Natural killer cell (primary cell): ENCODE results near the gene CLOCK. TPM values are rescaled to one million over a fixed set of nuclear protein-coding genes. Genes with fewer than 3 reads are reported as not detected.

Source experiments
- ATAC-seq, 3 donors: fragments of 150-1000 bp in 2 of 3; fragments of 200-7000 bp in 1 of 3; cut with Tn5 transposase; 1 replicate in 1 of 3; 2 replicates in 2 of 3; pipeline ENCODE4 v1.10.0; 2021; ENCODE audit warnings: mild to moderate bottlenecking in 2 of 3, moderate library complexity in 2 of 3
- DNase-seq, 2 donors: peaks; one replicate each; pipeline versions ENCODE4 v3.0.0 to v3.0.0-alpha.2; 2013 to 2021; ENCODE audit warnings: mixed read lengths in 1 of 2
- H3K27ac ChIP-seq: one replicate; pipeline ENCODE4 v1.5.1; 2013; ENCODE audit warnings: mild to moderate bottlenecking, low read length
- H3K27me3 ChIP-seq: one replicate; pipeline ENCODE4 v1.6.1; 2013; ENCODE audit warnings: low read length; ENCODE audit not compliant: control insufficient read depth, insufficient read depth
- H3K36me3 ChIP-seq: one replicate; pipeline ENCODE4 v1.6.1; 2013; ENCODE audit warnings: low read length; ENCODE audit not compliant: control insufficient read depth, insufficient read depth
- H3K4me1 ChIP-seq: one replicate; pipeline ENCODE4 v1.6.1; 2013; ENCODE audit warnings: low read length; ENCODE audit not compliant: control insufficient read depth, insufficient read depth
- H3K4me3 ChIP-seq: one replicate; pipeline ENCODE4 v1.5.1; 2013; ENCODE audit warnings: low read length
- H3K9me3 ChIP-seq: one replicate; pipeline ENCODE4 v1.6.1; 2013; ENCODE audit warnings: low read length; ENCODE audit not compliant: control insufficient read depth, insufficient read depth
- H3K27ac Mint-ChIP-seq, 2 donors: one replicate each; pipeline ENCODE4 v1.8.0; 2022; ENCODE audit warnings: mild to moderate bottlenecking in 2 of 2, mixed read lengths in 2 of 2, moderate library complexity in 1 of 2
- H3K27me3 Mint-ChIP-seq, 2 donors: one replicate each; pipeline ENCODE4 v1.8.0; 2022; ENCODE audit warnings: low read depth in 2 of 2, mixed read lengths in 2 of 2
- H3K36me3 Mint-ChIP-seq: one replicate; pipeline ENCODE4 v1.8.0; 2022; ENCODE audit warnings: mixed read lengths
- H3K4me1 Mint-ChIP-seq, 2 donors: one replicate each; pipeline ENCODE4 v1.8.0; 2022; ENCODE audit warnings: mixed read lengths in 2 of 2
- H3K4me3 Mint-ChIP-seq: one replicate; pipeline ENCODE4 v1.8.0; 2022; ENCODE audit warnings: mild to moderate bottlenecking, moderate library complexity, mixed read lengths
- H3K9me3 Mint-ChIP-seq, 2 donors: one replicate each; pipeline ENCODE4 v1.8.0; 2022; ENCODE audit warnings: mixed read lengths in 2 of 2
- CTCF ChIP-seq: fragments of 200-600 bp; IDR thresholded peaks from one replicate; pipeline ENCODE4 v1.8.0; 2022; ENCODE audit warnings: antibody characterized with exemption
- WGBS: methylation state at CpG from one replicate; pipeline ENCODE4 v1.1.7; 2013; ENCODE audit warnings: missing lambda C conversion rate; ENCODE audit not compliant: insufficient coverage; 5-methylcytosine and 5-hydroxymethylcytosine counted together
- intact Hi-C: fragments of 100-400 bp; cut with micrococcal nuclease; formaldehyde crosslinking; loops from one replicate; pipeline ENCODE4 v1.14.2; 2022
- total RNA-seq, 4 donors: library from RNA; stranded (reverse); fragments of 120-200 nt in 1 of 4; gene quantifications; one replicate each; pipeline versions ENCODE4 v1.2.3 to v1.2.4, GENCODE V29; 2013 to 2022

The CLOCK gene
- total RNA-seq, 3 donors from 2014 or later (not counting 1 experiment from before 2014, with no cell fraction given): 11.4 to 15.8 (median 13.4) TPM

GRCh38 chr4:55578341-55579010, 31.8 kb upstream of the CLOCK start:
- H3K27me3 Mint-ChIP-seq: peaks cover 5 to 7% of the 10 kb centered on the region in 2 donors
- peaks cover 16% of the 10 kb centered on the region for H3K36me3 Mint-ChIP-seq
- Histone ChIP-seq H3K27me3 (no peaks in the 10 kb centered on the region), H3K27ac (no peak overlapping the region), H3K4me1 (no peaks in the 10 kb centered on the region), H3K4me3 (no peak overlapping the region), H3K9me3 (peaks cover 5% of the 10 kb centered on the region), H3K36me3 (no peaks in the 10 kb centered on the region)
- no peak overlapping the region for H3K27ac Mint-ChIP-seq
- ATAC-seq: no peak
- no peak for TF ChIP-seq CTCF
- H3K4me1 Mint-ChIP-seq: no peaks in the 10 kb centered on the region
- intact Hi-C loops: no loop called here
- peaks cover 6 to 17% of the 10 kb centered on the region in 2 donors for H3K9me3 Mint-ChIP-seq
- H3K4me3 Mint-ChIP-seq: no peak overlapping the region
- no peak for DNase-seq

DNA sequence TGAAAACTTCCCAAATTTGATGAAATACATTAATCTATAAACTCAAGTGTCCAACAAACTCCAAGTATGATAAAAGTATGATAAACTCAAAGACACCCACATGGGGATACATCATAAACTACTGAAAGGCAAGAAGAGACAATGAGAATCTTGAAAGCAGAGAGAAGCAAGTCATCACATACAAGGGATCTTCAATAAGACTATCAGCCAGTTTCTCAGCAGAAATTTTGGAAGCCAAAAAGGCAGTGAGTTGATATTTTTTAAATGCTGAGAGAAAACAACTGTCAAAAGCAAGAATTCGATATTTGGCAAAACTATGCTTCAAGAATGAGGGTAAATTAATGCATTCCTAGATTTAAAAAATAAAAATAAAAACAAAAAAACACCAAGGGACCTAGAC, 28.8 kb upstream of the CLOCK start:
- H3K27me3 Mint-ChIP-seq: peaks cover 11 to 15% of the 10 kb centered on the region in 2 donors
- ATAC-seq (no peak), DNase-seq (no peak)
- Histone ChIP-seq H3K27ac (no peak overlapping the region), H3K36me3 (no peaks in the 10 kb centered on the region), H3K9me3 (peaks cover 5% of the 10 kb centered on the region), H3K4me1 (no peaks in the 10 kb centered on the region), H3K27me3 (no peaks in the 10 kb centered on the region), H3K4me3 (no peak overlapping the region)
- H3K4me1 Mint-ChIP-seq: no peaks in the 10 kb centered on the region
- no CpG with 5 or more reads among the region's 1 CpG for WGBS
- no peak overlapping the region for H3K27ac Mint-ChIP-seq
- no peak for TF ChIP-seq CTCF
- intact Hi-C loops: no loop called here
- H3K36me3 Mint-ChIP-seq: peaks cover 11% of the 10 kb centered on the region
- peaks cover 2 to 11% of the 10 kb centered on the region in 2 donors for H3K9me3 Mint-ChIP-seq
- H3K4me3 Mint-ChIP-seq: no peak overlapping the region

DNA sequence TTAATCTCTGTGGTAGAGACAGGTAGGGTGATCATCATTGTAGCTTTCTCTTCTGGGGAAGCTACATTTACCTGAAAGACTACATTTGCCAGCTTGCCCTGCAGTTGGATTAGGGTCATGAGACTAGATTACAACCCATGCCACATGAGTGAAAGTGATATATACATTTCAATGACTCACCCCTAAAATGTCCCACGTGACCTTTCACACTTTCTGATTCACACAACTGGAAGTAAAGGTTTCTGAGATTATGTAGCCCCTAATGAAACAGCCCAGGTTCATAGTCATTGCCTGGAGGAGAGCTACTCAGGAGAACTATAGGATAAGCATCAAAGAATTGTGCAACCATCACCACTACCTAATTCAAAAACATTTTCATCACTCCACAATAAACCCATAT, 27.5 kb upstream of the CLOCK start:
- H3K36me3 Mint-ChIP-seq: peaks cover 11% of the 10 kb centered on the region
- WGBS: 57% methylated on average over 1 of the region's 1 CpG
- H3K27ac ChIP-seq: no peak overlapping the region
- no peaks in the 10 kb centered on the region for H3K4me1 ChIP-seq
- intact Hi-C loops: no loop called here
- peaks cover 5% of the 10 kb centered on the region for H3K9me3 ChIP-seq
- ATAC-seq (no peak), DNase-seq (no peak)
- H3K27me3 Mint-ChIP-seq: peaks cover 11 to 16% of the 10 kb centered on the region in 2 donors
- H3K4me1 Mint-ChIP-seq: no peaks in the 10 kb centered on the region
- TF ChIP-seq CTCF: no peak
- no peak overlapping the region for H3K4me3 Mint-ChIP-seq
- no peak overlapping the region for H3K4me3 ChIP-seq
- H3K36me3 ChIP-seq: no peaks in the 10 kb centered on the region
- H3K27me3 ChIP-seq: no peaks in the 10 kb centered on the region
- H3K27ac Mint-ChIP-seq: no peak overlapping the region
- H3K9me3 Mint-ChIP-seq: peaks cover 2 to 11% of the 10 kb centered on the region in 2 donors

DNA sequence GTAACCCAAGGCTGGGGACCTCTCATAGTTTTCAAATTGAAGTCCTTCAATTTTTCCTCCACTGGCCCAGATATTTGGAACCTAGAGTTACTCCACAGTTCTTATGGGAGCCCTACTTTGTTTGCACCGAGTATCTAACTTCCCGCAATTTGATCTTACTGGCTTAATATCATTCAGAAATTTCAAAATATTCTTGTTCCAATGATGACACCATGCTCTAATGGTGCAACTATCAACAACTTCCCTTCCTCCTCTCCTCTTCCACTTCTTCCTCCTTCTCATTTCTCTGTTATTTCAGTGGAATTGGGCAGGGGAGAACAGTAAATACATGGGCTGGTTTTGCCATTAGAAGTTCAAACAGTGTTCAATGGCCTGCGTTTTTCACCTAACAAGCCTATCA, 25.1 kb upstream of the CLOCK start:
- no peaks in the 10 kb centered on the region for H3K4me1 Mint-ChIP-seq
- H3K27me3 Mint-ChIP-seq: peaks cover 12 to 16% of the 10 kb centered on the region in 2 donors
- Histone ChIP-seq H3K4me3 (no peak overlapping the region), H3K4me1 (no peaks in the 10 kb centered on the region), H3K27me3 (no peaks in the 10 kb centered on the region), H3K9me3 (peaks cover 2% of the 10 kb centered on the region), H3K36me3 (no peaks in the 10 kb centered on the region), H3K27ac (no peak overlapping the region)
- H3K4me3 Mint-ChIP-seq: no peak overlapping the region
- ATAC-seq (no peak), DNase-seq (no peak)
- peaks cover 11% of the 10 kb centered on the region for H3K36me3 Mint-ChIP-seq
- H3K27ac Mint-ChIP-seq: no peak overlapping the region
- WGBS: 93% methylated on average over 3 of the region's 3 CpGs
- intact Hi-C loops: no loop called here
- peaks cover 2 to 11% of the 10 kb centered on the region in 2 donors for H3K9me3 Mint-ChIP-seq
- no peak for TF ChIP-seq CTCF
